ENCODE data around the gene VWA5A.
"Not testable (repeated sequence)": the region's sequence is repeated elsewhere in the genome, so short reads cannot be mapped to it uniquely, and the experiment has no call there.

The VWA5A gene

GRCh38 chr11:124119103-124119502 is 3.9 kb downstream of the VWA5A start:
- DNase-seq: no peak
- Histone ChIP-seq H3K9me3 (no peaks in the 10 kb centered on the region), H3K4me1 (peaks cover 3% of the 10 kb centered on the region; the same call in 1 of the 2 replicates), H3K4me3 (ENCODE audit: low read depth, low read length) (no peak overlapping the region), H3K36me3 (no peaks in the 10 kb centered on the region), H3K27me3 (no peaks in the 10 kb centered on the region)
- TF ChIP-seq CTCF (IDR thresholded peaks at IDR 0.05; ENCODE audit: low read depth, low read length): no peak

GRCh38 chr11:124120891-124121290 is 5.6 kb downstream of the VWA5A start:
- no peak for TF ChIP-seq CTCF (IDR thresholded peaks at IDR 0.05; ENCODE audit: low read depth, low read length)
- Histone ChIP-seq H3K9me3 (no peaks in the 10 kb centered on the region), H3K4me1 (no peaks in the 10 kb centered on the region), H3K36me3 (no peaks in the 10 kb centered on the region), H3K4me3 (ENCODE audit: low read depth, low read length) (no peak overlapping the region), H3K27me3 (no peaks in the 10 kb centered on the region)
- DNase-seq: no peak

GRCh38 chr11:124122123-124122522 is 6.9 kb downstream of the VWA5A start:
- no peak for TF ChIP-seq CTCF (IDR thresholded peaks at IDR 0.05; ENCODE audit: low read depth, low read length)
- H3K9me3 ChIP-seq: no peaks in the 10 kb centered on the region
- H3K27me3 ChIP-seq: no peaks in the 10 kb centered on the region

GRCh38 chr11:124123622-124124021 is 8.4 kb downstream of the VWA5A start:
- peak; percentile 29 for TF ChIP-seq CTCF (IDR thresholded peaks at IDR 0.05; ENCODE audit: low read depth, low read length)
- H3K36me3 ChIP-seq: no peaks in the 10 kb centered on the region
- DNase-seq: no peak
- H3K9me3 ChIP-seq: no peaks in the 10 kb centered on the region
- H3K4me1 ChIP-seq: no peaks in the 10 kb centered on the region
- no peak overlapping the region for H3K4me3 ChIP-seq (ENCODE audit: low read depth, low read length)
- H3K27me3 ChIP-seq: no peaks in the 10 kb centered on the region

More at GRCh38 chr11:124122123-124122522, 6.9 kb downstream of the VWA5A start:
- H3K4me1 ChIP-seq: no peaks in the 10 kb centered on the region
- no peaks in the 10 kb centered on the region for H3K36me3 ChIP-seq
- no peak for DNase-seq
- no peak overlapping the region for H3K4me3 ChIP-seq (ENCODE audit: low read depth, low read length)

- not testable (repeated sequence) for H3K4me3 ChIP-seq (ENCODE audit: low read depth, low read length); H3K36me3 ChIP-seq; DNase-seq
Observed at GRCh38 chr11:124127134-124127533, 11.9 kb downstream of the VWA5A start.

GRCh38 chr11:124143034-124143433 is 27.8 kb downstream of the VWA5A start:
- H3K36me3 ChIP-seq: no peaks in the 10 kb centered on the region
- no peak overlapping the region for H3K4me3 ChIP-seq (ENCODE audit: low read depth, low read length)
- TF ChIP-seq CTCF (IDR thresholded peaks at IDR 0.05; ENCODE audit: low read depth, low read length): no peak
- H3K27me3 ChIP-seq: peaks cover 8% of the 10 kb centered on the region; the same call in 1 of the 2 replicates
- no peaks in the 10 kb centered on the region for H3K9me3 ChIP-seq
- DNase-seq: no peak
- no peaks in the 10 kb centered on the region for H3K4me1 ChIP-seq

More at GRCh38 chr11:124127134-124127533, 11.9 kb downstream of the VWA5A start:
- H3K27me3 ChIP-seq, H3K9me3 ChIP-seq, H3K4me1 ChIP-seq: not testable (repeated sequence)

GRCh38 chr11:124147951-124148350 is 32.7 kb downstream of the VWA5A start:
- DNase-seq: no peak
- Histone ChIP-seq H3K4me3 (ENCODE audit: low read depth, low read length) (no peak overlapping the region), H3K4me1 (no peaks in the 10 kb centered on the region), H3K27me3 (peaks cover 8% of the 10 kb centered on the region; the same call in 1 of the 2 replicates), H3K36me3 (no peaks in the 10 kb centered on the region), H3K9me3 (no peaks in the 10 kb centered on the region)
- no peak for TF ChIP-seq CTCF (IDR thresholded peaks at IDR 0.05; ENCODE audit: low read depth, low read length)
